Fibroblast of lung (primary cell): ENCODE results near the gene UCP3. TPM values are rescaled to one million over a fixed set of nuclear protein-coding genes. Genes with fewer than 3 reads are reported as not detected.

ENCODE experiments used
- DNase-seq, 2 donors: peaks; one replicate each; pipeline versions ENCODE4 v3.0.0 to v3.0.0-alpha.2; 2010; ENCODE audit warnings: low read depth in 2 of 2
- H2AFZ ChIP-seq: 2 replicates; pipeline ENCODE4 v1.5.1; 2012; ENCODE audit warnings: low read length, control low read depth, inconsistent platforms
- H3K27ac ChIP-seq: 2 replicates; pipeline ENCODE4 v1.5.1; 2011; ENCODE audit warnings: low read length, control low read depth; ENCODE audit not compliant: insufficient read depth
- H3K27me3 ChIP-seq: 2 replicates; pipeline ENCODE4 v1.5.1; 2011; ENCODE audit warnings: mild to moderate bottlenecking, low read length; ENCODE audit not compliant: control insufficient read depth, insufficient read depth
- H3K36me3 ChIP-seq: 2 replicates; pipeline ENCODE4 v1.5.1; 2011; ENCODE audit warnings: low read length; ENCODE audit not compliant: control insufficient read depth, insufficient read depth
- H3K4me1 ChIP-seq: 2 replicates; pipeline ENCODE4 v1.5.1; 2011; ENCODE audit warnings: low read length; ENCODE audit not compliant: control insufficient read depth, insufficient read depth; ENCODE audit errors: extremely low read depth
- H3K4me2 ChIP-seq: 2 replicates; pipeline ENCODE4 v1.5.1; 2011; ENCODE audit warnings: low read length, control low read depth; ENCODE audit not compliant: insufficient read depth; ENCODE audit errors: extremely low read depth
- H3K4me3 ChIP-seq, 4 experiments: fragments of 200-600 bp in 1 of 4; sonication (generic) in 1 of 4; replicated peaks in 1 of 4; 2 replicates each; pipeline ENCODE4 v1.5.1; 2011 to 2016; ENCODE audit warnings: low read length in 4 of 4, low read depth in 3 of 4, mild to moderate bottlenecking in 3 of 4, control low read depth in 2 of 4, inconsistent platforms in 1 of 4, mixed read lengths in 1 of 4; ENCODE audit not compliant: insufficient read depth in 1 of 4; ENCODE audit errors: control extremely low read depth in 1 of 4
- H3K79me2 ChIP-seq: 2 replicates; pipeline ENCODE4 v1.5.1; 2012; ENCODE audit warnings: mild to moderate bottlenecking, low read length, inconsistent platforms; ENCODE audit not compliant: control insufficient read depth, insufficient read depth
- H3K9ac ChIP-seq: 2 replicates; pipeline ENCODE4 v1.5.1; 2011; ENCODE audit warnings: mild to moderate bottlenecking, low read length, control low read depth; ENCODE audit not compliant: insufficient read depth
- H3K9me3 ChIP-seq: 2 replicates; pipeline ENCODE4 v1.5.1; 2012; ENCODE audit warnings: low read depth, low read length; ENCODE audit not compliant: control insufficient read depth, insufficient read depth
- H4K20me1 ChIP-seq: 2 replicates; pipeline ENCODE4 v1.5.1; 2011; ENCODE audit warnings: low read length; ENCODE audit not compliant: control insufficient read depth, insufficient read depth; ENCODE audit errors: extremely low read depth
- EZH2 ChIP-seq: IDR thresholded peaks from 2 replicates; pipeline ENCODE4 v1.5.1; 2012; ENCODE audit warnings: low read length, control low read depth, mild to moderate bottlenecking; ENCODE audit errors: missing control alignments
- polyA plus RNA-seq, 2 donors: library from polyadenylated mRNA; depleted of rRNA in 1 of 2; stranded (reverse) in 1 of 2; unstranded in 1 of 2; fragments of >200 nt; gene quantifications; 2 replicates each; pipeline ENCODE4 v1.2.1, GENCODE V29; 2011 to 2012; ENCODE audit warnings: missing spikeins in 1 of 2
- total RNA-seq: library from RNA; depleted of rRNA; stranded (reverse); fragments of >200 nt; gene quantifications from 2 replicates; pipeline ENCODE4 v1.2.1, GENCODE V29; 2014
- TF ChIP-seq, protein P1 (sequence below), 2 donors: IDR thresholded peaks in 1 of 2; conservative IDR thresholded peaks in 1 of 2; 1 replicate in 1 of 2; 2 replicates in 1 of 2; pipeline ENCODE4 v1.5.1; 2011 to 2012; ENCODE audit warnings: low read length in 2 of 2, control low read depth in 1 of 2, inconsistent platforms in 1 of 2, low read depth in 1 of 2, mild to moderate bottlenecking in 1 of 2

Gene UCP3
- total and polyA plus RNA-seq, 2 donors (not counting 1 experiment from before 2014, with no cell fraction given) = 0.18 to 0.33 TPM

DNA sequence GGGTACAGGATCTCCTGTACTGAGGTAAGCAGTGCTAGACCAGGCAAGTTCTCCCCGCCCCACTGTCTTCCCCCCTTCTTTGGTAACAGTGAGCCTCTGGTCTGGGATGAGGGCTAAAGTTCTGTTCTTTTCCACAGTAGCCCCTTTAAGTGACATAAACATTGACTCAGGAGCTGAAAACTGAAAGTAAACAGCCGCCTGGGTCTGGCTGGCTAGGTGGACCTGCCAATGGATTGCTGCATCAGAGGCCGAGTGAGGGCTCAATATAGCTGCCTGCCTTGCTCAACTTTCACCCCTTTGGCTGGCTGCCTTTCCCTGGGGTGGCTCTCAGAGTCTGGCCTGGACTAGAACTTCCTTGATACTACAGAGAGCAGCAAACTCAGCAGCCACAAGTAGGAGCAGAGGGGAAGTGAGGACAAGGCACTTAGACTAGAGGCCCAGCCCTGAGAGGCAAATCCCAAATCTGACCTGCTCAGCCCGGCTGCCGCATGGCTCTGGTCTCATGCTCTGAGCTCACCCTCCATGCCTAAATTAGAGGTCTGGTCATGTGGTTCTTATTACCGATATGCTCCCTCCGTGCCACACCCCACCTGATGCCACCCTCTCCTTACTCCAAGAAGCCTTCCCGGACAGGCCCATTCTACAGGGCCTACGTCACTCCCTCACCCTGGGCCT, 9.6 kb upstream of the UCP3 start:
- H3K79me2 ChIP-seq = no peaks in the 10 kb centered on the region
- TF ChIP-seq EZH2 = no peak
- TF ChIP-seq, protein P1, sequence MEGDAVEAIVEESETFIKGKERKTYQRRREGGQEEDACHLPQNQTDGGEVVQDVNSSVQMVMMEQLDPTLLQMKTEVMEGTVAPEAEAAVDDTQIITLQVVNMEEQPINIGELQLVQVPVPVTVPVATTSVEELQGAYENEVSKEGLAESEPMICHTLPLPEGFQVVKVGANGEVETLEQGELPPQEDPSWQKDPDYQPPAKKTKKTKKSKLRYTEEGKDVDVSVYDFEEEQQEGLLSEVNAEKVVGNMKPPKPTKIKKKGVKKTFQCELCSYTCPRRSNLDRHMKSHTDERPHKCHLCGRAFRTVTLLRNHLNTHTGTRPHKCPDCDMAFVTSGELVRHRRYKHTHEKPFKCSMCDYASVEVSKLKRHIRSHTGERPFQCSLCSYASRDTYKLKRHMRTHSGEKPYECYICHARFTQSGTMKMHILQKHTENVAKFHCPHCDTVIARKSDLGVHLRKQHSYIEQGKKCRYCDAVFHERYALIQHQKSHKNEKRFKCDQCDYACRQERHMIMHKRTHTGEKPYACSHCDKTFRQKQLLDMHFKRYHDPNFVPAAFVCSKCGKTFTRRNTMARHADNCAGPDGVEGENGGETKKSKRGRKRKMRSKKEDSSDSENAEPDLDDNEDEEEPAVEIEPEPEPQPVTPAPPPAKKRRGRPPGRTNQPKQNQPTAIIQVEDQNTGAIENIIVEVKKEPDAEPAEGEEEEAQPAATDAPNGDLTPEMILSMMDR (conservative IDR thresholded peaks at IDR 0.05 in 1 of 2, IDR thresholded peaks at IDR 0.05 in 1 of 2; ENCODE audit: low read depth in 1 of 2, low read length in 2 of 2) = no peak
- peak overlapping the region; percentile 33 for H3K4me2 ChIP-seq
- no peaks in the 10 kb centered on the region for H4K20me1 ChIP-seq
- no peak overlapping the region for H2AFZ ChIP-seq
- H3K36me3 ChIP-seq = no peaks in the 10 kb centered on the region
- no peak overlapping the region for H3K4me3 ChIP-seq
- no peaks in the 10 kb centered on the region for H3K9me3 ChIP-seq
- peaks cover 12% of the 10 kb centered on the region for H3K4me1 ChIP-seq
- H3K27ac ChIP-seq = peak overlapping the region; percentile 37
- no peak overlapping the region for H3K9ac ChIP-seq
- peak; percentile 56 to 97 for DNase-seq
- no peaks in the 10 kb centered on the region for H3K27me3 ChIP-seq

DNA sequence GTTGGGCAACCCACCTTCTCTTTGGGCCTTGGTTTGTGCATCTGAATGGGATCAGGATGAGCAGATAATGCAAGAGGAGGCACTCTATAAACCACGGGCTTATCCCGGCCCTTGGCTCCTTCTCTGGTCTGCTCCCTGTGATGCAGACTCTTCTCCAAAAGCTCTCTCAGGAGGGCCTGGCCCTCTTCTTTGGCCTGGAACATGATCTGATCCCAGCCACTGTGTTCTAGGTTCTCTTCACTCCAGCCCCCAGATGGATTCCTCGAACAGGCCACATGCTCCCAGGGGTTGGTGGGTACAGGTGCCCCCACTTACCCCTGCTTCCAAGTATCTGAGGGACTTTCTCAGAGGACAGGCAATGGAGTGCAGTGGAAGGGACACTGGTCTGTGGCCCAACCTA, 8.7 kb upstream of the UCP3 start:
- Histone ChIP-seq H3K4me2 (no peak overlapping the region), H3K4me3 (no peak overlapping the region), H3K36me3 (no peaks in the 10 kb centered on the region), H2AFZ (no peak overlapping the region), H3K27ac (no peak overlapping the region), H3K9me3 (no peaks in the 10 kb centered on the region), H3K27me3 (no peaks in the 10 kb centered on the region), H3K79me2 (no peaks in the 10 kb centered on the region), H3K4me1 (peaks cover 12% of the 10 kb centered on the region), H3K9ac (no peak overlapping the region), H4K20me1 (no peaks in the 10 kb centered on the region)
- no peak for TF ChIP-seq EZH2
- no peak for DNase-seq

DNA sequence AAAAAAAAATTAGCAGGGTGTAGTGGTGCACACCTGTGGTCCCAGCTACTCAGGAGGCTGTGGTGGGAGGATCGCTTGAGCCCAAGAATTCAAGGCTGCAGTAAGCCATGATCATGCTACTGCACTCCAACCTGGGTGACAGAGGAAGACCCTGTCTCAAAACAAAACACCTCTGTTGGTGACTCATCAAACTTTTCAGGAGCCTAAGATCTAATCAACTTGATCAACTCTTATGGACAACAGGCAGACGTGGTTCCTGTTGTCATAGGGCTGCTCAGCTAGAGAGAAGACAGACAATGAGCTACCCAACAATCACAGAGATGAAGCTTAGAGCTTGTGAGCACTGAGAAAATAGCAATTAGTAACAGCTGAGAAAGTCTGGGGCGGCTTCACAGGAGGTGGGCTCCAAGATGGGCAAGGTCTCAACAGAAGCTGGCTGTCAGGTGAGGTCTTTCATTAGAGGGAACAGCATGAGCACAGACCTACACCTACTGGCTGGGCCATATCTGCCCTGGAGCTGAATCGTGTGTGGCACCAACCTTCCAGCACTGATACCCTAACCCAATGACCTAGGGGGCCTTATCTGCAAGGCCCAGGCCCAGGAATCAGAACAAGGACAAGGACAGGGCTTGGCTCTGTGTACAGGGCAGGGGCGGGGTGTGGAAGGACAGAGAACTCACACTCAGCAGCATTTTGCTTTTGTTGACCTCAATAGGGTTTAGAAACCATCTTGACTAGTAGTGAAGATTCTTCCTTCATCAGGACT, 7.2 kb upstream of the UCP3 start:
- TF ChIP-seq, protein P1 (conservative IDR thresholded peaks at IDR 0.05 in 1 of 2, IDR thresholded peaks at IDR 0.05 in 1 of 2; ENCODE audit: low read depth in 1 of 2, low read length in 2 of 2) = no peak
- TF ChIP-seq EZH2 = no peak
- H3K9me3 ChIP-seq = no peaks in the 10 kb centered on the region
- peaks cover 12% of the 10 kb centered on the region for H3K4me1 ChIP-seq
- DNase-seq = no peak
- no peak overlapping the region for H3K27ac ChIP-seq
- no peaks in the 10 kb centered on the region for H3K36me3 ChIP-seq
- H3K4me2 ChIP-seq = no peak overlapping the region
- no peaks in the 10 kb centered on the region for H4K20me1 ChIP-seq
- H3K9ac ChIP-seq = no peak overlapping the region
- H3K27me3 ChIP-seq = no peaks in the 10 kb centered on the region
- H2AFZ ChIP-seq = no peak overlapping the region
- no peaks in the 10 kb centered on the region for H3K79me2 ChIP-seq
- H3K4me3 ChIP-seq = no peak overlapping the region
